Stimulated activated CD4-positive, alpha-beta T cell treated with anti-CD3 and anti-CD28 coated beads, Interleukin-1b, Interleukin-23, amount 100 ng/mL, for 24 hours (primary cell): ENCODE measurements around the gene ST3GAL4.

Experiments used
- DNase-seq, 4 experiments: peaks; one replicate each; pipeline ENCODE4 v3.0.0-alpha.2; 2020; ENCODE audit warnings: low read depth in 4 of 4, low spot score in 1 of 4

ST3GAL4 gene

GRCh38 chr11:126329644-126330211 lies 25.8 kb upstream of the ST3GAL4 start:
- no peak for DNase-seq

- DNase-seq = no peak
Observed at GRCh38 chr11:126331286-126331685, 24.2 kb upstream of the ST3GAL4 start.

- DNase-seq = no peak
Observed at GRCh38 chr11:126332221-126332711, 23.2 kb upstream of the ST3GAL4 start.

- no peak for DNase-seq
Observed at GRCh38 chr11:126333142-126333541, 22.3 kb upstream of the ST3GAL4 start.

- DNase-seq = no peak
Observed at GRCh38 chr11:126334659-126335462, 20.6 kb upstream of the ST3GAL4 start.

GRCh38 chr11:126335463-126335760 lies 20.1 kb upstream of the ST3GAL4 start:
- no peak for DNase-seq

GRCh38 chr11:126336138-126336541 lies 19.3 kb upstream of the ST3GAL4 start:
- DNase-seq = no peak

- no peak for DNase-seq
Observed at GRCh38 chr11:126336671-126337101, 18.8 kb upstream of the ST3GAL4 start.

GRCh38 chr11:126337126-126337473 lies 18.4 kb upstream of the ST3GAL4 start:
- DNase-seq = no peak

- no peak for DNase-seq
Observed at GRCh38 chr11:126337474-126338241, 17.8 kb upstream of the ST3GAL4 start.

GRCh38 chr11:126338346-126339055 lies 17.0 kb upstream of the ST3GAL4 start:
- no peak for DNase-seq

GRCh38 chr11:126339073-126339862 lies 16.2 kb upstream of the ST3GAL4 start:
- DNase-seq = no peak

GRCh38 chr11:126339863-126340434 lies 15.5 kb upstream of the ST3GAL4 start:
- no peak for DNase-seq

GRCh38 chr11:126340960-126341606 lies 14.4 kb upstream of the ST3GAL4 start:
- DNase-seq = no peak

- DNase-seq = no peak
Observed at GRCh38 chr11:126341760-126342161, 13.7 kb upstream of the ST3GAL4 start.

- DNase-seq = no peak
Observed at GRCh38 chr11:126343051-126343450, 12.4 kb upstream of the ST3GAL4 start.

GRCh38 chr11:126344141-126345080 lies 11.1 kb upstream of the ST3GAL4 start:
- no peak for DNase-seq

GRCh38 chr11:126345283-126345682 lies 10.2 kb upstream of the ST3GAL4 start:
- no peak for DNase-seq
